MM.1S (cell line): ENCODE results near the gene AHRR.

Source experiments
- DNase-seq: peaks from one replicate; pipeline ENCODE4 v3.0.0-alpha.2; 2015
- H2AFZ ChIP-seq: fragments of 300-600 bp; sonication (generic); 2 replicates; pipeline ENCODE4 v1.6.0; 2016; ENCODE audit warnings: antibody characterized with exemption, low read length
- H3F3A ChIP-seq: fragments of 300-600 bp; sonication (generic); 2 replicates; pipeline ENCODE4 v1.6.1; 2016; ENCODE audit warnings: mild to moderate bottlenecking, antibody characterized with exemption, low read length, moderate library complexity, mixed read lengths; ENCODE audit not compliant: insufficient read depth
- H3K27ac ChIP-seq: fragments of 300-600 bp; sonication (generic); 2 replicates; pipeline ENCODE4 v1.5.1; 2016; ENCODE audit warnings: mild to moderate bottlenecking, low read length
- H3K27me3 ChIP-seq: fragments of 300-600 bp; sonication (generic); replicated peaks from 2 replicates; pipeline ENCODE4 v1.6.0; 2016; ENCODE audit warnings: low read length; ENCODE audit not compliant: insufficient read depth
- H3K36me3 ChIP-seq: fragments of 300-600 bp; sonication (generic); replicated peaks from 2 replicates; pipeline ENCODE4 v1.6.1; 2016; ENCODE audit warnings: mild to moderate bottlenecking, low read length, mixed read lengths; ENCODE audit not compliant: insufficient read depth
- H3K4me1 ChIP-seq: fragments of 300-600 bp; sonication (generic); 2 replicates; pipeline ENCODE4 v1.6.1; 2016; ENCODE audit warnings: low read length, mixed read lengths
- H3K4me2 ChIP-seq: fragments of 300-600 bp; sonication (generic); 2 replicates; pipeline ENCODE4 v1.6.0; 2016; ENCODE audit warnings: low read depth, low read length
- H3K4me3 ChIP-seq: fragments of 300-600 bp; sonication (generic); 2 replicates; pipeline ENCODE4 v1.5.1; 2016; ENCODE audit warnings: low read length, mixed read lengths
- H3K79me2 ChIP-seq: fragments of 300-600 bp; sonication (generic); 2 replicates; pipeline ENCODE4 v1.6.1; 2016; ENCODE audit warnings: mixed run types, low read length, mixed read lengths
- H3K9ac ChIP-seq: fragments of 300-600 bp; sonication (generic); 2 replicates; pipeline ENCODE4 v1.6.1; 2016; ENCODE audit warnings: low read length, mixed read lengths
- H3K9me2 ChIP-seq: fragments of 300-600 bp; sonication (generic); replicated peaks from 2 replicates; pipeline ENCODE4 v1.6.1; 2016; ENCODE audit warnings: mild to moderate bottlenecking, low read length, mixed read lengths; ENCODE audit not compliant: insufficient read depth
- H3K9me3 ChIP-seq: fragments of 300-600 bp; sonication (generic); replicated peaks from 2 replicates; pipeline ENCODE4 v1.6.1; 2016; ENCODE audit warnings: mild to moderate bottlenecking, low read length, mixed read lengths; ENCODE audit not compliant: insufficient read depth
- H4K20me1 ChIP-seq: fragments of 300-600 bp; sonication (generic); 2 replicates; pipeline ENCODE4 v1.6.1; 2016; ENCODE audit warnings: mild to moderate bottlenecking, low read length, moderate library complexity, mixed read lengths; ENCODE audit not compliant: insufficient read depth
- EZH2 ChIP-seq: fragments of 300-600 bp; sonication (generic); optimal IDR thresholded peaks from 2 replicates; pipeline ENCODE3; 2017; ENCODE audit warnings: low read depth, mild to moderate bottlenecking, antibody characterized with exemption, low read length, mixed read lengths
- EZH2phosphoT487 ChIP-seq: fragments of 300-600 bp; sonication (generic); IDR thresholded peaks from 2 replicates; pipeline ENCODE4 v1.6.1; 2018; ENCODE audit warnings: antibody characterized with exemption, low read length
- TF ChIP-seq, protein P1 (sequence below): fragments of 300-600 bp; sonication (generic); IDR thresholded peaks from 2 replicates; pipeline ENCODE4 v1.5.1; 2016; ENCODE audit warnings: antibody characterized with exemption, low read length, mixed read lengths

AHRR gene

DNA sequence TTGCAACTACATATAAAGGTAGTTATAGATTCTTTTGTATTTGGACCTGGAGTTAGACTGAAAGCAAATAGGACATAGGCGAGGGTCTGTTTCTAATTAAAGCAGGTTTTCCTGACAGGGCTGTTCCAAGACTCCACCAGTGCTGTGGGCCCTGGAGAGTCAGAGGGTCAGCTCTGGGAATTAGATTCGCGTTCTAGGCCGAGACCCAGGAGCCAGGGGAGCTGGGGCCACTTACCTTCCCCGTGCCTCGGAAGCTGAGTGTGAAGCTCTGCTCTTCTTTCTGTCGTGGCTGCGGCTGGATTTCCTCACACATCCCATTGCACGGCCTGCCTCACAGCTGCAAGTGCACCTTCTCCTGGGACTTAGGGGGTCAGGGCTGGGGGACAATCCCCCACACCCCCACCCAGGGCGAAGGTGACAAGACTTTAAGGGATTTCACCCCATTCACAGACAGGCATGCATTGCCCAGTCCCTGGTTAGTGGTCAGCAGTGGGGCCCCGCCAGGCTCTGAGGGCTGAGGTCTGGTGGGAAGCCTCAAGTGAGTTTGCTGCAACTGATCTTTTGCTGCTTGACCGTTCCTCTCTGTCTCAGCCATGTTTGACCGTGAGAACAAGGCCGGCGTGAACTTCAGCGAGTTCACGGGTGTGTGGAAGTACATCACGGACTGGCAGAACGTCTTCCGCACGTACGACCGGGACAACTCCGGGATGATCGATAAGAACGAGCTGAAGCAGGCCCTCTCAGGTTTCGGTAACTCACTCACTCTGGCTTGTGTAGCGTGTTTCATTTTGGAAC, 15.3 kb upstream of the AHRR start:
- Histone ChIP-seq H3K27me3 (no peaks in the 10 kb centered on the region), H3K27ac (no peak overlapping the region), H3K9ac (no peak overlapping the region), H3K4me3 (no peak overlapping the region), H2AFZ (no peak overlapping the region), H3K79me2 (peaks cover 68% of the 10 kb centered on the region), H3K36me3 (peaks cover 9% of the 10 kb centered on the region; the same call in 1 of the 2 replicates), H3K4me2 (no peak overlapping the region), H3K9me3 (no peaks in the 10 kb centered on the region), H3K4me1 (peaks cover 16% of the 10 kb centered on the region), H4K20me1 (no peaks in the 10 kb centered on the region), H3F3A (peaks cover 20% of the 10 kb centered on the region), H3K9me2 (no peaks in the 10 kb centered on the region)
- TF ChIP-seq, protein P1, sequence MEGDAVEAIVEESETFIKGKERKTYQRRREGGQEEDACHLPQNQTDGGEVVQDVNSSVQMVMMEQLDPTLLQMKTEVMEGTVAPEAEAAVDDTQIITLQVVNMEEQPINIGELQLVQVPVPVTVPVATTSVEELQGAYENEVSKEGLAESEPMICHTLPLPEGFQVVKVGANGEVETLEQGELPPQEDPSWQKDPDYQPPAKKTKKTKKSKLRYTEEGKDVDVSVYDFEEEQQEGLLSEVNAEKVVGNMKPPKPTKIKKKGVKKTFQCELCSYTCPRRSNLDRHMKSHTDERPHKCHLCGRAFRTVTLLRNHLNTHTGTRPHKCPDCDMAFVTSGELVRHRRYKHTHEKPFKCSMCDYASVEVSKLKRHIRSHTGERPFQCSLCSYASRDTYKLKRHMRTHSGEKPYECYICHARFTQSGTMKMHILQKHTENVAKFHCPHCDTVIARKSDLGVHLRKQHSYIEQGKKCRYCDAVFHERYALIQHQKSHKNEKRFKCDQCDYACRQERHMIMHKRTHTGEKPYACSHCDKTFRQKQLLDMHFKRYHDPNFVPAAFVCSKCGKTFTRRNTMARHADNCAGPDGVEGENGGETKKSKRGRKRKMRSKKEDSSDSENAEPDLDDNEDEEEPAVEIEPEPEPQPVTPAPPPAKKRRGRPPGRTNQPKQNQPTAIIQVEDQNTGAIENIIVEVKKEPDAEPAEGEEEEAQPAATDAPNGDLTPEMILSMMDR = no peak
- no peak for TF ChIP-seq EZH2phosphoT487
- TF ChIP-seq EZH2 = no peak
- DNase-seq = no peak

DNA sequence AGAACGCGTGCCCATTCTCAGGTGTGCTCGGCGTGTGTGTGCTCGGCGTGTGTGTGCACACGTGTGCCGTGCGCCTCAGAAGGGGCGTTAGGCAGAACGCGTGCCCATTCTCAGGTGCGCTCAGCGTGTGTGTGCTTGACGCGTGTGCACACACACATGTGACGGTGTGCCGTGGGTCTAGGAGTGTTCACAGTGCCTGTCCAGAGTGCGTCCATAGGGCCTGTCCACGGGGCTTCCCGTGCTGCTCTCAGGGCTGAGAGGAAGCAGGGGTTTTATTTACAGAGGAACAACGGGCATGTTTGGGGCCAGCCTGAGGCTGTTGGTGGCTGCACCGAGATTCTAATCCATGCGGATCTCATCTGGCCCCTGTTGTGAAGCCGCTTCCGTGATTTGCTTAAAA, 14.2 kb upstream of the AHRR start:
- no peak for DNase-seq
- no peak overlapping the region for H3K27ac ChIP-seq
- H3K9me3 ChIP-seq = no peaks in the 10 kb centered on the region
- H4K20me1 ChIP-seq = no peaks in the 10 kb centered on the region
- no peak overlapping the region for H3K4me2 ChIP-seq
- H3K9me2 ChIP-seq = no peaks in the 10 kb centered on the region
- no peak overlapping the region for H3K4me3 ChIP-seq
- H3K9ac ChIP-seq = no peak overlapping the region
- H2AFZ ChIP-seq = no peak overlapping the region
- peaks cover 72% of the 10 kb centered on the region for H3K79me2 ChIP-seq
- peaks cover 9% of the 10 kb centered on the region; the same call in 1 of the 2 replicates for H3K36me3 ChIP-seq
- TF ChIP-seq EZH2phosphoT487 (no peak), EZH2 (no peak)
- H3K4me1 ChIP-seq = peaks cover 8% of the 10 kb centered on the region
- H3K27me3 ChIP-seq = no peaks in the 10 kb centered on the region
- peaks cover 10% of the 10 kb centered on the region; the same call in 1 of the 2 replicates for H3F3A ChIP-seq

- no peaks in the 10 kb centered on the region for H3K27me3 ChIP-seq
- H3K9me2 ChIP-seq = no peaks in the 10 kb centered on the region
- H3K9ac ChIP-seq = no peak overlapping the region
- H3F3A ChIP-seq = 0 out of 2 replicates have a peak, but pooled peaks cover 3% of the 10 kb centered on the region
- no peaks in the 10 kb centered on the region for H3K9me3 ChIP-seq
- H3K4me2 ChIP-seq = no peak overlapping the region
- H3K27ac ChIP-seq = no peak overlapping the region
- no peak for DNase-seq
- peaks cover 2% of the 10 kb centered on the region for H3K4me1 ChIP-seq
- H2AFZ ChIP-seq = no peak overlapping the region
- TF ChIP-seq EZH2 = no peak
- TF ChIP-seq, protein P1 = no peak
- TF ChIP-seq EZH2phosphoT487 = no peak
- H4K20me1 ChIP-seq = no peaks in the 10 kb centered on the region
- peaks cover 68% of the 10 kb centered on the region for H3K79me2 ChIP-seq
- no peak overlapping the region for H3K4me3 ChIP-seq
- peaks cover 9% of the 10 kb centered on the region; the same call in 1 of the 2 replicates for H3K36me3 ChIP-seq
Measured at GRCh38 chr5:307794-308579, 13.5 kb upstream of the AHRR start.
